Midbrain (tissue), 1 donor: Measurements from ENCODE around the gene TUBGCP6.
"Not testable (repeated sequence)": the region's sequence is repeated elsewhere in the genome, so short reads cannot be mapped to it uniquely, and the experiment has no call there.

Source experiments
- DNase-seq: peaks from one replicate; lab custom pipeline; 2025; lab: John Stamatoyannopoulos, UW

TUBGCP6 gene

GRCh38 chr22:50278956-50279619 is 34.3 kb upstream of the TUBGCP6 start:
- no peak for DNase-seq

- no peak for DNase-seq
These were observed 33.6 kb upstream of the TUBGCP6 start for GRCh38 chr22:50278461-50278860.

GRCh38 chr22:50277761-50278160 is 32.9 kb upstream of the TUBGCP6 start:
- DNase-seq, result no peak

- peak; percentile 87 for DNase-seq
These were observed 31.3 kb upstream of the TUBGCP6 start for GRCh38 chr22:50276143-50276542.

- no peak for DNase-seq
These were observed 30.6 kb upstream of the TUBGCP6 start for GRCh38 chr22:50275181-50276055.

GRCh38 chr22:50274771-50275170 is 29.9 kb upstream of the TUBGCP6 start:
- no peak for DNase-seq

GRCh38 chr22:50274311-50274710 is 29.5 kb upstream of the TUBGCP6 start:
- DNase-seq, result peak; percentile 38

GRCh38 chr22:50273781-50274180 is 29.0 kb upstream of the TUBGCP6 start:
- DNase-seq, result not testable (repeated sequence)

GRCh38 chr22:50273352-50273751 is 28.5 kb upstream of the TUBGCP6 start:
- DNase-seq, result not testable (repeated sequence)

GRCh38 chr22:50272044-50272802 is 27.4 kb upstream of the TUBGCP6 start:
- DNase-seq, result no peak

- DNase-seq, result peak; percentile 46
These were observed 26.7 kb upstream of the TUBGCP6 start for GRCh38 chr22:50271519-50271970.

- peak; percentile 18 for DNase-seq
These were observed 26.0 kb upstream of the TUBGCP6 start for GRCh38 chr22:50270666-50271394.

- DNase-seq, result peak; percentile 32
These were observed 25.3 kb upstream of the TUBGCP6 start, which contains the start of gene MAPK11 for GRCh38 chr22:50269970-50270665. Gene MAPK11 (minus strand): TSS chr22:50270380. CDS start chr22:50270292, 88 bp downstream.

- no peak for DNase-seq
These were observed 24.7 kb upstream of the TUBGCP6 start for GRCh38 chr22:50269573-50269969.

- peak; percentile 22 for DNase-seq
These were observed 23.9 kb upstream of the TUBGCP6 start for GRCh38 chr22:50268655-50269113.

GRCh38 chr22:50267591-50268390 is 23.0 kb upstream of the TUBGCP6 start:
- peak; percentile 29 for DNase-seq

GRCh38 chr22:50266994-50267393 is 22.2 kb upstream of the TUBGCP6 start:
- no peak for DNase-seq

GRCh38 chr22:50264946-50265669 is 20.3 kb upstream of the TUBGCP6 start:
- DNase-seq, result no peak

- DNase-seq, result no peak
These were observed 19.4 kb upstream of the TUBGCP6 start for GRCh38 chr22:50264104-50264745.
